WTC11 (cell line): Measurements from ENCODE around the gene BRD1. TPM values are rescaled to one million over a fixed set of nuclear protein-coding genes. Genes with fewer than 3 reads are reported as not detected.

Experiments
- ATAC-seq: fragments of 200-7000 bp; cut with Tn5 transposase; 2 replicates; pipeline ENCODE4 v1.10.0; 2021; ENCODE audit warnings: mild to moderate bottlenecking, moderate library complexity
- CTCF ChIA-PET: fragments of 300-600 bp; sonication (Branson Sonifier 250); formaldehyde crosslinking; loops from one replicate; lab custom pipeline; 2021; ENCODE audit warnings: antibody characterized with exemption; lab: Charles Lee
- POLR2A ChIA-PET: fragments of 350-600 bp; sonication (Branson Sonifier 250); formaldehyde crosslinking; loops from one replicate; lab custom pipeline; 2021; ENCODE audit warnings: antibody characterized with exemption; lab: Charles Lee
- DNase-seq: peaks from one replicate; pipeline ENCODE4 v3.0.0; 2021; ENCODE audit warnings: low spot score
- H3K27ac Mint-ChIP-seq: 2 replicates; pipeline ENCODE4 v1.8.0; 2021; ENCODE audit warnings: mixed read lengths
- H3K27me3 Mint-ChIP-seq: 2 replicates; pipeline ENCODE4 v1.8.0; 2021; ENCODE audit warnings: low read depth, mild to moderate bottlenecking, moderate library complexity, mixed read lengths
- H3K36me3 Mint-ChIP-seq: 2 replicates; pipeline ENCODE4 v1.8.0; 2021; ENCODE audit warnings: mixed read lengths
- H3K4me1 Mint-ChIP-seq: 2 replicates; pipeline ENCODE4 v1.8.0; 2022; ENCODE audit warnings: mixed read lengths
- H3K4me3 Mint-ChIP-seq: 2 replicates; pipeline ENCODE4 v1.8.0; 2021; ENCODE audit warnings: mild to moderate bottlenecking, moderate library complexity, mixed read lengths
- H3K9me3 Mint-ChIP-seq: 2 replicates; pipeline ENCODE4 v1.8.0; 2021; ENCODE audit warnings: mixed read lengths
- CREB1 ChIP-seq: sonication (generic); formaldehyde crosslinking; IDR thresholded peaks from 2 replicates; pipeline ENCODE4 v1.8.0; 2023; ENCODE audit warnings: mild to moderate bottlenecking, missing genetic modification reagents
- EMX1 ChIP-seq: fragments of 250-450 bp; sonication (Bioruptor Pico); IDR thresholded peaks from 2 replicates; pipeline ENCODE4 v1.8.0; 2021; ENCODE audit warnings: mild to moderate bottlenecking
- GRHL2 ChIP-seq: fragments of 250-450 bp; sonication (Bioruptor Pico); IDR thresholded peaks from 2 replicates; pipeline ENCODE4 v1.8.0; 2022; ENCODE audit warnings: mild to moderate bottlenecking, moderate library complexity; ENCODE audit not compliant: insufficient replicate concordance, severe bottlenecking
- JUN ChIP-seq: sonication (generic); formaldehyde crosslinking; IDR thresholded peaks from 2 replicates; pipeline ENCODE4 v1.8.0; 2023; ENCODE audit warnings: mild to moderate bottlenecking, missing genetic modification reagents
- NFATC4 ChIP-seq: fragments of 250-450 bp; sonication (Bioruptor Pico); IDR thresholded peaks from 2 replicates; pipeline ENCODE4 v1.9.0; 2021; ENCODE audit warnings: mild to moderate bottlenecking
- NFE2L1 ChIP-seq: sonication (generic); formaldehyde crosslinking; IDR thresholded peaks from 2 replicates; pipeline ENCODE4 v1.8.1; 2023; ENCODE audit warnings: missing genetic modification reagents
- NR1H2 ChIP-seq: sonication (generic); formaldehyde crosslinking; IDR thresholded peaks from 2 replicates; pipeline ENCODE4 v1.9.0; 2021; ENCODE audit warnings: mild to moderate bottlenecking, moderate library complexity, missing genetic modification reagents
- OVOL2 ChIP-seq: fragments of 250-450 bp; sonication (Bioruptor Pico); IDR thresholded peaks from 2 replicates; pipeline ENCODE4 v1.9.0; 2021; ENCODE audit warnings: mild to moderate bottlenecking, borderline replicate concordance
- TP53 ChIP-seq: sonication (generic); formaldehyde crosslinking; IDR thresholded peaks from 2 replicates; pipeline ENCODE4 v1.8.1; 2023; ENCODE audit warnings: mild to moderate bottlenecking, missing genetic modification reagents
- ZNF121 ChIP-seq: sonication (generic); formaldehyde crosslinking; IDR thresholded peaks from 2 replicates; pipeline ENCODE4 v1.8.0; 2023; ENCODE audit warnings: missing genetic modification reagents
- ZNF263 ChIP-seq: sonication (generic); formaldehyde crosslinking; IDR thresholded peaks from 2 replicates; pipeline ENCODE4 v1.8.1; 2022; ENCODE audit warnings: low read depth, mild to moderate bottlenecking, moderate library complexity, missing genetic modification reagents
- ZNF423 ChIP-seq: fragments of 250-450 bp; sonication (Bioruptor Pico); IDR thresholded peaks from 2 replicates; pipeline ENCODE4 v2.1.2; 2022; ENCODE audit warnings: mild to moderate bottlenecking, moderate library complexity
- total RNA-seq: library from RNA; stranded (reverse); gene quantifications from 3 replicates; pipeline ENCODE4 v1.2.3, GENCODE V29; 2021
- TF ChIP-seq, protein P1 (sequence below): sonication (generic); formaldehyde crosslinking; IDR thresholded peaks from 2 replicates; pipeline ENCODE4 v1.8.1; 2023; ENCODE audit warnings: mild to moderate bottlenecking, missing genetic modification reagents, borderline replicate concordance
- TF ChIP-seq, protein P2 (sequence below): sonication (generic); formaldehyde crosslinking; IDR thresholded peaks from 2 replicates; pipeline ENCODE4 v1.8.0; 2023; ENCODE audit warnings: missing genetic modification reagents, mild to moderate bottlenecking, borderline replicate concordance
- TF ChIP-seq, protein P3 (sequence below): sonication (generic); formaldehyde crosslinking; conservative IDR thresholded peaks from 2 replicates; pipeline ENCODE4 v1.8.1; 2023; ENCODE audit warnings: mild to moderate bottlenecking, low read depth, missing genetic modification reagents, moderate library complexity
- TF ChIP-seq, protein P4 (sequence below): sonication (generic); formaldehyde crosslinking; IDR thresholded peaks from 2 replicates; pipeline ENCODE4 v1.8.1; 2023; ENCODE audit warnings: mild to moderate bottlenecking, missing genetic modification reagents, moderate library complexity

Gene BRD1
- total RNA-seq, 1 experiment from 2014 or later = 36.6 TPM

DNA sequence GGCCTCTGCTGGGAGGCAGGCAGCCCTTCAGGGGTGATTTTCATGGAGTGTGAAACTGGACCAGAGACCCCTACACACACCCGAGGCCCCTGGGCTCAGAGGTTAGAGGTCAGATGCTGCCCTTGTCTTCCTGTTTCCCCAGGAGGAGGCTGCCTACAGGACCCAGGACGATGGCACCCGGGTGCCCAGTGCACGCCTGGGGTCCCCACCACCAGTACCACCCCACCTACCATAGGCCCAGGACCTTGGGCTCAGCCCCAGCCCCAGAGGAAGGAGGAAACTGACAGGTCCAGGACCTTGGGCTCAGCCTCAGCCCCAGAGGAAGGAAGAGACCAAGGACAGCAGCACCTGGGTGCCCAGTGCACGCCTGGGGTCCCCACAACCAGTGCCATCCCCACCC is 79.2 kb downstream of the BRD1 start:
- no peak for DNase-seq

More for the DNA sequence above, 79.2 kb downstream of the BRD1 start:
- TF ChIP-seq EMX1 (CRISPR knock-in tag) (no peak), NFATC4 (CRISPR knock-in tag) (no peak), OVOL2 (CRISPR knock-in tag) (no peak), TP53 (CRISPR knock-in tag) (no peak), ZNF423 (no peak), NFE2L1 (CRISPR knock-in tag) (no peak), ZNF121 (CRISPR knock-in tag) (no peak), NR1H2 (no peak), ZNF263 (CRISPR knock-in tag) (no peak), CREB1 (no peak), GRHL2 (CRISPR knock-in tag) (no peak), JUN (CRISPR knock-in tag) (no peak)
- TF ChIP-seq, protein P1, sequence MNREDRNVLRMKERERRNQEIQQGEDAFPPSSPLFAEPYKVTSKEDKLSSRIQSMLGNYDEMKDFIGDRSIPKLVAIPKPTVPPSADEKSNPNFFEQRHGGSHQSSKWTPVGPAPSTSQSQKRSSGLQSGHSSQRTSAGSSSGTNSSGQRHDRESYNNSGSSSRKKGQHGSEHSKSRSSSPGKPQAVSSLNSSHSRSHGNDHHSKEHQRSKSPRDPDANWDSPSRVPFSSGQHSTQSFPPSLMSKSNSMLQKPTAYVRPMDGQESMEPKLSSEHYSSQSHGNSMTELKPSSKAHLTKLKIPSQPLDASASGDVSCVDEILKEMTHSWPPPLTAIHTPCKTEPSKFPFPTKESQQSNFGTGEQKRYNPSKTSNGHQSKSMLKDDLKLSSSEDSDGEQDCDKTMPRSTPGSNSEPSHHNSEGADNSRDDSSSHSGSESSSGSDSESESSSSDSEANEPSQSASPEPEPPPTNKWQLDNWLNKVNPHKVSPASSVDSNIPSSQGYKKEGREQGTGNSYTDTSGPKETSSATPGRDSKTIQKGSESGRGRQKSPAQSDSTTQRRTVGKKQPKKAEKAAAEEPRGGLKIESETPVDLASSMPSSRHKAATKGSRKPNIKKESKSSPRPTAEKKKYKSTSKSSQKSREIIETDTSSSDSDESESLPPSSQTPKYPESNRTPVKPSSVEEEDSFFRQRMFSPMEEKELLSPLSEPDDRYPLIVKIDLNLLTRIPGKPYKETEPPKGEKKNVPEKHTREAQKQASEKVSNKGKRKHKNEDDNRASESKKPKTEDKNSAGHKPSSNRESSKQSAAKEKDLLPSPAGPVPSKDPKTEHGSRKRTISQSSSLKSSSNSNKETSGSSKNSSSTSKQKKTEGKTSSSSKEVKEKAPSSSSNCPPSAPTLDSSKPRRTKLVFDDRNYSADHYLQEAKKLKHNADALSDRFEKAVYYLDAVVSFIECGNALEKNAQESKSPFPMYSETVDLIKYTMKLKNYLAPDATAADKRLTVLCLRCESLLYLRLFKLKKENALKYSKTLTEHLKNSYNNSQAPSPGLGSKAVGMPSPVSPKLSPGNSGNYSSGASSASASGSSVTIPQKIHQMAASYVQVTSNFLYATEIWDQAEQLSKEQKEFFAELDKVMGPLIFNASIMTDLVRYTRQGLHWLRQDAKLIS (CRISPR knock-in tag) = no peak
- TF ChIP-seq, protein P2, sequence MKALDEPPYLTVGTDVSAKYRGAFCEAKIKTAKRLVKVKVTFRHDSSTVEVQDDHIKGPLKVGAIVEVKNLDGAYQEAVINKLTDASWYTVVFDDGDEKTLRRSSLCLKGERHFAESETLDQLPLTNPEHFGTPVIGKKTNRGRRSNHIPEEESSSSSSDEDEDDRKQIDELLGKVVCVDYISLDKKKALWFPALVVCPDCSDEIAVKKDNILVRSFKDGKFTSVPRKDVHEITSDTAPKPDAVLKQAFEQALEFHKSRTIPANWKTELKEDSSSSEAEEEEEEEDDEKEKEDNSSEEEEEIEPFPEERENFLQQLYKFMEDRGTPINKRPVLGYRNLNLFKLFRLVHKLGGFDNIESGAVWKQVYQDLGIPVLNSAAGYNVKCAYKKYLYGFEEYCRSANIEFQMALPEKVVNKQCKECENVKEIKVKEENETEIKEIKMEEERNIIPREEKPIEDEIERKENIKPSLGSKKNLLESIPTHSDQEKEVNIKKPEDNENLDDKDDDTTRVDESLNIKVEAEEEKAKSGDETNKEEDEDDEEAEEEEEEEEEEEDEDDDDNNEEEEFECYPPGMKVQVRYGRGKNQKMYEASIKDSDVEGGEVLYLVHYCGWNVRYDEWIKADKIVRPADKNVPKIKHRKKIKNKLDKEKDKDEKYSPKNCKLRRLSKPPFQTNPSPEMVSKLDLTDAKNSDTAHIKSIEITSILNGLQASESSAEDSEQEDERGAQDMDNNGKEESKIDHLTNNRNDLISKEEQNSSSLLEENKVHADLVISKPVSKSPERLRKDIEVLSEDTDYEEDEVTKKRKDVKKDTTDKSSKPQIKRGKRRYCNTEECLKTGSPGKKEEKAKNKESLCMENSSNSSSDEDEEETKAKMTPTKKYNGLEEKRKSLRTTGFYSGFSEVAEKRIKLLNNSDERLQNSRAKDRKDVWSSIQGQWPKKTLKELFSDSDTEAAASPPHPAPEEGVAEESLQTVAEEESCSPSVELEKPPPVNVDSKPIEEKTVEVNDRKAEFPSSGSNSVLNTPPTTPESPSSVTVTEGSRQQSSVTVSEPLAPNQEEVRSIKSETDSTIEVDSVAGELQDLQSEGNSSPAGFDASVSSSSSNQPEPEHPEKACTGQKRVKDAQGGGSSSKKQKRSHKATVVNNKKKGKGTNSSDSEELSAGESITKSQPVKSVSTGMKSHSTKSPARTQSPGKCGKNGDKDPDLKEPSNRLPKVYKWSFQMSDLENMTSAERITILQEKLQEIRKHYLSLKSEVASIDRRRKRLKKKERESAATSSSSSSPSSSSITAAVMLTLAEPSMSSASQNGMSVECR = no peak
- TF ChIP-seq, protein P3, sequence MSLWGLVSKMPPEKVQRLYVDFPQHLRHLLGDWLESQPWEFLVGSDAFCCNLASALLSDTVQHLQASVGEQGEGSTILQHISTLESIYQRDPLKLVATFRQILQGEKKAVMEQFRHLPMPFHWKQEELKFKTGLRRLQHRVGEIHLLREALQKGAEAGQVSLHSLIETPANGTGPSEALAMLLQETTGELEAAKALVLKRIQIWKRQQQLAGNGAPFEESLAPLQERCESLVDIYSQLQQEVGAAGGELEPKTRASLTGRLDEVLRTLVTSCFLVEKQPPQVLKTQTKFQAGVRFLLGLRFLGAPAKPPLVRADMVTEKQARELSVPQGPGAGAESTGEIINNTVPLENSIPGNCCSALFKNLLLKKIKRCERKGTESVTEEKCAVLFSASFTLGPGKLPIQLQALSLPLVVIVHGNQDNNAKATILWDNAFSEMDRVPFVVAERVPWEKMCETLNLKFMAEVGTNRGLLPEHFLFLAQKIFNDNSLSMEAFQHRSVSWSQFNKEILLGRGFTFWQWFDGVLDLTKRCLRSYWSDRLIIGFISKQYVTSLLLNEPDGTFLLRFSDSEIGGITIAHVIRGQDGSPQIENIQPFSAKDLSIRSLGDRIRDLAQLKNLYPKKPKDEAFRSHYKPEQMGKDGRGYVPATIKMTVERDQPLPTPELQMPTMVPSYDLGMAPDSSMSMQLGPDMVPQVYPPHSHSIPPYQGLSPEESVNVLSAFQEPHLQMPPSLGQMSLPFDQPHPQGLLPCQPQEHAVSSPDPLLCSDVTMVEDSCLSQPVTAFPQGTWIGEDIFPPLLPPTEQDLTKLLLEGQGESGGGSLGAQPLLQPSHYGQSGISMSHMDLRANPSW (CRISPR knock-in tag) = no peak
- TF ChIP-seq, protein P4, sequence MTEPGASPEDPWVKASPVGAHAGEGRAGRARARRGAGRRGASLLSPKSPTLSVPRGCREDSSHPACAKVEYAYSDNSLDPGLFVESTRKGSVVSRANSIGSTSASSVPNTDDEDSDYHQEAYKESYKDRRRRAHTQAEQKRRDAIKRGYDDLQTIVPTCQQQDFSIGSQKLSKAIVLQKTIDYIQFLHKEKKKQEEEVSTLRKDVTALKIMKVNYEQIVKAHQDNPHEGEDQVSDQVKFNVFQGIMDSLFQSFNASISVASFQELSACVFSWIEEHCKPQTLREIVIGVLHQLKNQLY = no peak
- H3K4me1 Mint-ChIP-seq = 0 out of 2 replicates have a peak, but pooled peaks cover 3% of the 10 kb centered on the region
- ChIA-PET POLR2A (no interaction called here), CTCF (interaction anchor here (0.8 kb wide), 1 partner anchor 19 kb away, joined by 3 read pairs; no protein-coding TSS in a partner anchor)
- H3K4me3 Mint-ChIP-seq = no peak overlapping the region
- H3K9me3 Mint-ChIP-seq = peaks cover 42% of the 10 kb centered on the region
- ATAC-seq = no peak
- peaks cover 24% of the 10 kb centered on the region for H3K36me3 Mint-ChIP-seq
- H3K27ac Mint-ChIP-seq = no peak overlapping the region
- H3K27me3 Mint-ChIP-seq = peaks cover 17% of the 10 kb centered on the region; the same call in 1 of the 2 replicates
